Dendritic cell treated with granulocyte-macrophage colony-stimulating factor and Interleukin-4, amounts not matched to agents 40 ng/mL and 50 ng/mL, for 4 days (primary cell): ENCODE results near the gene EBP.

ENCODE experiments used
- H3K27ac Mint-ChIP-seq: one replicate; pipeline ENCODE4 v1.8.0; 2022; ENCODE audit warnings: mild to moderate bottlenecking, mixed read lengths
- H3K27me3 Mint-ChIP-seq: one replicate; pipeline ENCODE4 v1.8.0; 2022; ENCODE audit warnings: mild to moderate bottlenecking, mixed read lengths
- H3K36me3 Mint-ChIP-seq: one replicate; pipeline ENCODE4 v1.8.0; 2022; ENCODE audit warnings: low read depth, mixed read lengths
- H3K4me1 Mint-ChIP-seq: one replicate; pipeline ENCODE4 v1.8.0; 2022; ENCODE audit warnings: low read depth, mixed read lengths
- H3K4me3 Mint-ChIP-seq: one replicate; pipeline ENCODE4 v1.8.0; 2022; ENCODE audit warnings: mild to moderate bottlenecking, moderate library complexity, mixed read lengths
- H3K9me3 Mint-ChIP-seq: one replicate; pipeline ENCODE4 v1.8.0; 2022; ENCODE audit warnings: mixed read lengths
- intact Hi-C: fragments of 100-400 bp; cut with micrococcal nuclease; formaldehyde crosslinking; loops from one replicate; pipeline ENCODE4 v1.15.0; 2022

EBP gene

DNA sequence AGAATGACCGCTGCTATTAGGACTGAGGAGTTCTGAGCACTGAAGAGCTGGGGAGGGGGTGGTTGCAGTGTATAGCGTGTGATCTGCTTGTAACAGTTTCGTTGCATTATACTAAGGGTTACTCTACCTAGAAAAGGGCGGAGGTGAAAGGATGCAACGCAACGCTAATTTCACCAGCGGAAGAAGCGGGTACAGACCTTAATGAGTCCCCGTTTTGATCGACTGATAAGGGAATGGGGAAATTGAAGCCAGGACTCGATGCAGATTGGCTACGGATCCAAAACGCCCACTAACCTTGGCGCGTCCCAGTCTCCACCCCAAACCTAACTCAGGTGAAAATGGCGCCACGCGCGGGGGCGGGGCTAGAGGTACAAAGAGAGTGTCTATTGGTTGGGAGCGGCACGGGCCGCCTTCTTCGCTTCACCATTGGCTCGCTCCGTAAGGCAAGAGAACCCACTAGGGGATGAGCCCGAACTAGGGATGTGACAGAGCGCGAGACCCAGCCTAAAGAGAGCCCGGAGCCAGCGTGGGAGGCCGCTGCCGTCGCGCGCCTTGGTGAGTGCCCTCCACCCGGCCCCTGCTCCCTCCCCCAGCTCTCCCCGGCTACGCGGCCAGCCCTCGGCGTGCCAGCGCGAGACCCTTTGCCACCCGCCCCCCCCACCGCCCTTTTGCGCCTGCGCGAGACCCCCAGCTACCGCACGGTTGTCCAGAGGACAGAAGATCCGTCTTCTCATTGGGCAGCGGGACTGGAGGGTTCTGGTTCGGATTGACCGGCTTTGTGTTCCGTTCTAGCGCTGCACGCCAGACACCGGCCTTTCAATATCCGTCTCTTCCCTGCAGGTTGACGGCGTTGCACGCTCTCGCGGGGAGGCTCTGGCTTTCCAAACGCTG lies at the start of gene EBP:
TSS of gene EBP (plus strand) at position 456 of the 891 bp plus-strand sequence. CDS start 1,964 bp downstream, outside the sequence.
- peak within 1 kb of the TSS; percentile 77 for H3K4me3 Mint-ChIP-seq
- H3K27me3 Mint-ChIP-seq = no peaks in the 10 kb centered on the region
- H3K4me1 Mint-ChIP-seq = peaks cover 24% of the 10 kb centered on the region
- intact Hi-C loops = no loop called here
- H3K36me3 Mint-ChIP-seq = peaks cover 11% of the 10 kb centered on the region
- peak within 1 kb of the TSS; percentile 69 for H3K27ac Mint-ChIP-seq
- no peaks in the 10 kb centered on the region for H3K9me3 Mint-ChIP-seq

DNA sequence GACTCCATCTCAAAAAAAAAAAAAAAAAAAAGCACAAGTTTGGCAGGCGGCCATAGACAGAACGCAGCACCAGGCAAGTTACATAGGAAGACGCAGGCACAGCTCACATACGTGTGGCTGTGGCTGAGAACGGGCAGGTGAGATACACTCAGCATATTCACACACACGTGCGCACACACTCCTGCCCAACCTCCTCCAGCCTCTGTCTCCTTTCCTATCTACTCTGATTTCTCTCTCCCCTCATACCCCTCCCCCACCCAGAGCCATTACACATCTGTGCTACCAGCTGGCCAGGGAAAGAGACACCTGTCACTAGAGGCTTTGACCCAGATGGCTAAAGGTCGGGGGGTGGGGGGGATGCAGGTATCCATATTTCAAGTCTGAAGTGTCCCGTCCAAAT lies 49.4 kb upstream of the EBP start:
- intact Hi-C loops = no loop called here
- H3K27me3 Mint-ChIP-seq = peaks cover 20% of the 10 kb centered on the region
- H3K9me3 Mint-ChIP-seq = no peaks in the 10 kb centered on the region
- H3K4me3 Mint-ChIP-seq = no peak overlapping the region
- no peak overlapping the region for H3K27ac Mint-ChIP-seq
- peaks cover 35% of the 10 kb centered on the region for H3K4me1 Mint-ChIP-seq
- peaks cover 7% of the 10 kb centered on the region for H3K36me3 Mint-ChIP-seq

DNA sequence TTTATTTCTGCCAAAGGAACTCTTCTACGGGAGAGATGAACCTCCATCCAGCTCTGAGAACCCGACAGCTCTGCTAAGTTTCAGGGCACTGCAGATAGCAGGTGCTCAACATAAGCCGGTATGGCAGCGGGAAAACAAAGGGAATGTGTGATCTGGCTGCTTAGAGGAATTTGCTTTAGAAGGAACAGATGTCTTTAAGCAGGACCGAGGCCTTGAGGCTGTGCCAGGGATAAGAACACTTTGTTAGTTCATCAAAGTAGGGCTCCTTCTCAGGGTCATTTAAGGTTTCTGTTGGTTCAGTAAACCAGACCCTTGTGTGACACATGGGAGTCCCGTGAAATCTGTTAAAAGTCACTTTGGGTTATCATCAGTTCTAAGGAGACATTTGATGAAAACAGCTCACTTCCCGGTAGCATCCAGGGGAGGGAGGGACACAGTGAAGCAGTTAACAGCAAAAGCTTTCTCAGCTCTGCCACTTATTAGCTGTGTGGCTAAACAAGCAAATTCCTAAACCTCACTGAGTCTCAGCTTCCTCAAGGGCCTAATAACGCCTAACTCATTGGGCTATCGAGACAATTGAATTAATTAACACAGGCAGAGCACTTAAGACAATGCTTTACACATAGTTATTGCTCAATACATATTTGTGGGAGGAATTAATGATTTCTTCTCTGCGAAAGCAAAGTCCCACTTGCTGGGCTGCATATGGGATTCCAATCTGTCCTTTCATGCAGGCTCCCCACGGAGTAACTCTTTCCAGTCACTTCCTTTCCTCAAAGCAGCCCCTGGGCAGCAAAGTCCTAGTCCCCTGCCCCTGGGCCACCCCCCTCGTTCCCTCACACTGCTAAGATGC lies 48.5 kb upstream of the EBP start:
- intact Hi-C loops = no loop called here
- no peak overlapping the region for H3K27ac Mint-ChIP-seq

DNA sequence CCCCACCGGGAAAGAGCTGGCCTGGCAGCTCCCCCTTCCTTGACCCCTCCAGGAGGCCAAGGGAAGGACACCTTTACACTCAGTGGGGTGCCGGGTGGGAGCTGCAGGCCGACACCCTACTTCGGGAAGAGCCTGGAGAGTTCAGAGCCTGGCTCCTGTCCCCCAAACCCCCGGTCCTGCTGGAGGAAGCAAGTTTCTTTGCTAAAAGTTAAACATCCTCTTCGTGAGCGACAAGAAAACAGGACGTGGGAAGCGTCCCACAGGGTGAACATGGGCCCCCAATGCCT lies 48.0 kb upstream of the EBP start:
- Mint-ChIP-seq H3K4me3 (no peak overlapping the region), H3K27me3 (peaks cover 11% of the 10 kb centered on the region), H3K9me3 (no peaks in the 10 kb centered on the region), H3K36me3 (peaks cover 20% of the 10 kb centered on the region), H3K4me1 (peaks cover 33% of the 10 kb centered on the region), H3K27ac (no peak overlapping the region)
- intact Hi-C loops = no loop called here

More for the DNA sequence above, 48.5 kb upstream of the EBP start:
- H3K36me3 Mint-ChIP-seq = peaks cover 14% of the 10 kb centered on the region
- no peak overlapping the region for H3K4me3 Mint-ChIP-seq
- H3K27me3 Mint-ChIP-seq = peaks cover 13% of the 10 kb centered on the region
- H3K9me3 Mint-ChIP-seq = no peaks in the 10 kb centered on the region
- peaks cover 35% of the 10 kb centered on the region for H3K4me1 Mint-ChIP-seq

DNA sequence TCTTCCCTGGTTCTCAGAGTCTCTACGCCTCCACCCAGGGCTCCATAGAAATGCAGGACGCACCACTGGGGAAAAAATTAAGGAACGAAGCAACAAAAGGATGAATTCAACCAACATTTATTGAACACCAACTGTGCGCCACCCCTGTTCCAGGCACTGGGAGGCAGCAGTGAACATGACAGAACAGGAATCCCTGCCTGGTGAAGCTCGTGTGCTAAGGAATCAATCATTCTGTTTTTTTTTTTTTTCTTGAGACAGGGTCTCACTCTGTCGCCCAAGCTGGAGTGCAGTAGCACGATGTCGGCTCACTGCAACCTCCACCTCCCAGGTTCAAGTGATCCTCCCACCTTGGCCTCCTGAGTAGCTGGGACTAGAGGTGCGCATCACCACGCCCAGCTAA lies 47.5 kb upstream of the EBP start:
- intact Hi-C loops = no loop called here
- peaks cover 29% of the 10 kb centered on the region for H3K4me1 Mint-ChIP-seq
- no peak overlapping the region for H3K4me3 Mint-ChIP-seq
- H3K9me3 Mint-ChIP-seq = no peaks in the 10 kb centered on the region
- H3K27me3 Mint-ChIP-seq = peaks cover 7% of the 10 kb centered on the region
- H3K36me3 Mint-ChIP-seq = peaks cover 25% of the 10 kb centered on the region
- no peak overlapping the region for H3K27ac Mint-ChIP-seq

DNA sequence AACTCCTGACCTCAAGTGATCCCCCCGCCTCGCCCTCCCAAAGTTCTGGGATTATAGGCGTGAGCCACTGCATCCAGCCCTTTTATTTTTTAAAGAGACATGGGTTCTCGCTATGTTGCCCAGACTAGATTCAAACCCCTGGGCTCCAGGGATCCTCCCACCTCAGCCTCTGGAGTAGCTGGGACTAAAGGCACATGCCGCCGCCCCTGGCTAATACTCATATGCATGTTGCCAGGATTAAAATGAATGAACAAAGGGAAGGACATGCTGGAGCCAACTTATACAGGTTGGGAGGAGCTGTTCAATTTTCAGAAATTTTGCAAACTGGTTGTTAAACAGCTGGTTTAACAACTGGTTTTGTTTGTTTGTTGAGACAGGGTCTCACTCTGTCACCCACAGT lies 47.0 kb upstream of the EBP start:
- Mint-ChIP-seq H3K27ac (no peak overlapping the region), H3K4me1 (peaks cover 24% of the 10 kb centered on the region), H3K9me3 (no peaks in the 10 kb centered on the region), H3K27me3 (peaks cover 3% of the 10 kb centered on the region), H3K4me3 (no peak overlapping the region), H3K36me3 (peaks cover 29% of the 10 kb centered on the region)
- intact Hi-C loops = no loop called here

DNA sequence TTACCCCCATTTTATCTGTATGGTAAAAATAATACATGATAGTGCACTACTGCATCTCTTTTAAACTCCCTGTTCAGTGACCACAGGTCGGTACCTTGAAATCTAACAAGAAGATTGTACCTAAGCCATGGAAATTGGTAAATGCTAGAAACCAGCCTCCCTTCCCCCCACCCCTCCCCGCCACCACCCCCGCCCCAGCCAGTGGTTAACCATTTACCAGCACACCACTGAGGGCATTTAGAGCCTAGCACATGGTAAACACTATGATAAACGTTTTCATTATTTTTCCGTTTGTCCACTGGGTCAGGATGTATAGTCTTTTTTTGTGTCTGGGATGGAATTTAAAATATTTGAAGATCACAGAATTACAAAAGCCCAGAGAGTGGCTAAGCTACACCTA lies 46.3 kb upstream of the EBP start:
- Mint-ChIP-seq H3K4me1 (peaks cover 23% of the 10 kb centered on the region), H3K4me3 (peak overlapping the region; percentile 95), H3K36me3 (peaks cover 36% of the 10 kb centered on the region), H3K27ac (peak overlapping the region; percentile 90), H3K9me3 (no peaks in the 10 kb centered on the region), H3K27me3 (no peaks in the 10 kb centered on the region)
- intact Hi-C loops = no loop called here

DNA sequence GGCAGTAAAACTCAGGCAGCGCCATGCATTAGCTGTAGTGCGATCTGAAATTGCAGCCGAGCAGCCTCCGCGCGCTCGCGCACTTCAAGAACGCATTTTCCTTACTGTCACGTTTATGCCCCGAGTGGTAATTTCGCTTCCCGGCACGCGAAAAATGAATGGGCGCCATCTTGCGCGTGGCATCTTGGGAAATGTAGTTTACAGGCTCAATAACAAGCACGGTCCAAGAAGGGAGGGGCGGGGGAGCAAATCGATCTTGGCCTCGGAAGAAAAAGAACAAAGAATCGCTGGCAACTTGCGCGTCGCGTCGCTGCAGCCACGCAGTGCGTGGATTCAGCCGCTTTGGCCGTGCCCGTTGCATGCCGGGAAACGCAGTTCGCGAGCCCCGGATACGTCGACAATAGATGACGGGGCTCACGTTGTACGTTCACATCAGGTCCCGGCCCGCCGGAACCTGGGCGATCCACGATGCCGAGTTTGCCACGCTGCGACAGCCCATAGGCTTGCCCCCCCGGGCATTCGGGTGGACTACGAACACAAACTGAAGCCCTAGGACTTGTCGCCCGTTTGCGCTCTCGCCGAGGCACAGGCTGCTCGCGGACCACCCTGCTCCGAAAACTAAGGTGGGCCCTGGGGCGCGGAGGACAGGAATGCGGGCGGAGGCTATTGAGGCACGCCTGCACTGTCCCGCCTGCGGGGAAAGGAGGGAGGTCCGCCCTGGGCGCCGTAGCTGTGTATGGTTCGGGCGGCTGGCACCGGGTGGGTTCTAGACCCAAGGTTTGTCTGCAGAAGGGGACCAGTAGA lies 45.6 kb upstream of the EBP start, which contains the start of gene FTSJ1:
TSS of gene FTSJ1 (plus strand) at position 426 of the 804 bp plus-strand sequence. CDS start 1,849 bp downstream, outside the sequence.
- Mint-ChIP-seq H3K36me3 (peaks cover 43% of the 10 kb centered on the region), H3K4me3 (peak within 1 kb of the TSS; percentile 95), H3K4me1 (peaks cover 23% of the 10 kb centered on the region)

DNA sequence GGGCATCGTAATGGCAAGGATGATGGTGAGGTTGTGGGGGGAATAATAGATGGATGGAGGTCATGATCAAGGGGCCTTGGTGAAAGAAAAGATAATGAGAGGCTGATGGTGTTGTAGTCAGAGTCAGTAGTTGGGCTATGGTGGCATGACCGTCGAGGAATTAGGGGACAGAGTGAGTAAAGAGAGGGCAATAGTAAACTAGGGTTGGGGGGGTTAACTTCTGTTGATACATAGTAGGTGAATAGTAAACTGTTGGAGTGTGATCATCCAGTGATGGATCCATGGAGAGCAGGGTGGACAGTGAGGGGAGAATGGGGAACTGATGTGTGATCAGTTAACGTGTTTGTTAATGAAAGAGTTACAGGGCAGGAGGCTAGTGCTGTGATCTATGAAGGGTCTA lies 44.7 kb upstream of the EBP start:
- peak overlapping the region; percentile 90 for H3K27ac Mint-ChIP-seq
- peak overlapping the region; percentile 95 for H3K4me3 Mint-ChIP-seq
- H3K9me3 Mint-ChIP-seq = no peaks in the 10 kb centered on the region
- no peaks in the 10 kb centered on the region for H3K27me3 Mint-ChIP-seq
- H3K36me3 Mint-ChIP-seq = peaks cover 53% of the 10 kb centered on the region
- intact Hi-C loops = loop anchor here (1.0 kb wide), 1 partner anchor 62 kb away; the partner anchor contains the start of gene TBC1D25
- peaks cover 23% of the 10 kb centered on the region for H3K4me1 Mint-ChIP-seq

More for the DNA sequence above, 45.6 kb upstream of the EBP start, which contains the start of gene FTSJ1:
- intact Hi-C loops = loop anchor here (1.0 kb wide), 1 partner anchor 63 kb away; the partner anchor contains the start of gene TBC1D25
- no peaks in the 10 kb centered on the region for H3K9me3 Mint-ChIP-seq
- peak within 1 kb of the TSS; percentile 90 for H3K27ac Mint-ChIP-seq
- no peaks in the 10 kb centered on the region for H3K27me3 Mint-ChIP-seq

DNA sequence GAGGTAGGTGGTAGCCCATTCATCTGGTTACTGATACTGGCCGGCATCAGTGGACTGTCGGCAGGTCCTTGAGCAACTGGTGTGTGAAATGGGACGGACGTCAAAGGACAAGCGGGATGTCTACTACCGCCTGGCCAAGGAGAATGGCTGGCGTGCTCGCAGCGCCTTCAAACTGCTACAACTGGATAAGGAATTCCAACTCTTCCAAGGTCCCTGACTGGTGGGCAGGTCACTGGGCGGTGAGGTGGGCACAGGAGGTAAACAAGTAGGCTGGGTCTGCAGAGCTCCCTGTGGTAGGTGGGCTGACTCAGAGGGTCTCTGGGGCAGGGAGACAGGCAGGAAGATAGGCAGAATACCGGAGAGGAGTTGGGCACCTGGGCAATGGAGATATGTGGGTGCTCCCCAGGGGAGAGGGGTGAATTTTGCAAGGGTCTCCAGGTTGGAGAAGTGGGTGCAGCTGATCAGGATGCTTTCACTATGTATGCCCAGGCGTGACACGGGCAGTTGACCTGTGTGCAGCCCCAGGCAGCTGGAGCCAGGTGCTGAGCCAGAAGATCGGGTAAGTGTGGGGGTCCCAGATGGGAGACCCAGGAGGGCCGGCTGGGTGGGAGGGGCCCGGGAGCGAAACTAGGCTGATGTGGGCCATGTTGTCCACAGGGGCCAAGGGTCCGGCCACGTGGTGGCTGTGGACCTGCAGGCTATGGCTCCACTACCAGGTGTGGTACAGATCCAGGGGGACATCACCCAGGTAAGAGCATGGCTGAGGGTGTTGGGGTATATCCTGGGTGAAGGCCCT lies 43.5 kb upstream of the EBP start:
- H3K4me3 Mint-ChIP-seq = no peak overlapping the region

DNA sequence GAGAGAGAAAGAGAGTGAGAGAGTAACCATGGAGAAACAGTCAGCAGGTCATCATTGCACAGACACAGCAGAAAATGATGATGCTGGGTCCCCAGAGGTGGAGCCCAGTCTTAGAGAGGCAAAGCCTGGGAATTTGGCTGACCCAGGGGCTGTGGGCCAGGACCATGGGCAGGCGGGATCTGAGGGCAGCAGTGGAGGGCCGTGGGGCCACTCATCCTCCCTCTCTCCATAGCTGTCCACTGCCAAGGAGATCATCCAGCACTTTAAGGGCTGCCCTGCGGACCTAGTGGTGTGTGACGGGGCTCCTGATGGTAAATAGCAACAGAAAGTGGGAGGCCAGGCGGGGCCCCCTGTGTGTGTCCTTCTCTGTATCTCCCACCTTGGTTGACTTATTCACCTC lies 42.8 kb upstream of the EBP start:
- Mint-ChIP-seq H3K4me3 (no peak overlapping the region), H3K36me3 (peaks cover 68% of the 10 kb centered on the region), H3K27me3 (no peaks in the 10 kb centered on the region), H3K27ac (peak overlapping the region; percentile 26), H3K4me1 (peaks cover 23% of the 10 kb centered on the region), H3K9me3 (no peaks in the 10 kb centered on the region)
- intact Hi-C loops = no loop called here

More for the DNA sequence above, 43.5 kb upstream of the EBP start:
- intact Hi-C loops = no loop called here
- H3K27me3 Mint-ChIP-seq = no peaks in the 10 kb centered on the region
- H3K4me1 Mint-ChIP-seq = peaks cover 23% of the 10 kb centered on the region
- H3K9me3 Mint-ChIP-seq = no peaks in the 10 kb centered on the region
- peak overlapping the region; percentile 26 for H3K27ac Mint-ChIP-seq
- peaks cover 63% of the 10 kb centered on the region for H3K36me3 Mint-ChIP-seq

DNA sequence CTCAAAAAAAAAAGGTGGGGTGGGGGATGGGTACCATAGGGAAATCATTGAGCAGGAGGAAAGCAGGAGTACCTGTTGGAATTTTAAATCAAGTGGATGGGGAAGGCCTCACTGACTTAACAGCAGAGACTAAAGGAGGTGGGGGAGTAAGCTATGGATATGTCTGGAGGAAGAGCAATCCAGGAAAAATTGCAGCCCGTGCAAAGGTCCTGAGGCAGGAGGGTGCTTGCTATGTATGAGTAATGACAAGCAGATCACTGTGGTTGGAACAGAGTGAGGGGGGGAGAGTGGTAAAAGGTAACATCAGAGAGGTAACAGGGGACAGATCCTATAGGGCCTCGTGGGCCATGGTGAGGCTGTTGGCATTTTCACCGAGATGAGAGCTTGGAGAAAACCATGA lies 41.5 kb upstream of the EBP start:
- intact Hi-C loops = no loop called here
- peaks cover 70% of the 10 kb centered on the region for H3K36me3 Mint-ChIP-seq
- H3K27ac Mint-ChIP-seq = peak overlapping the region; percentile 6

DNA sequence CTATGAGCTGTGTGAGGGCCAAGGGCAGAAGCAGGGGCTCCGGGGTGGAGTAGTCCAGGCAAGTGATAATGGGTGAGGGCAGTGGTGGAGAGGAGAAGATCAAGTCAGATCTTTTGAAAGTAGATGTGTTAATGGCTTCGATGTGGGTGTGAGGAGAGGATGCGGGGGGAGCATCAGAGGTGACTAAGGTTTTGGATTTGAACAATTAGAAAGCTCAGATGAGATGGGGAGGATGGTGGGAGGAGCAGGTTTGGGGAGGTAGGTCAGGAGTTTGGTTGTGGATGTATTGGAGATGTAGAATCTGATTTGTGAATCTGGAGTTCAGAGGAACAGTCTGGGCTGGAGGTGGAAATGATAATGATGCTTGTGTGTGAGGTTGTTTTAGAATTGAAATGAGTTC lies 41.0 kb upstream of the EBP start:
- Mint-ChIP-seq H3K4me3 (no peak overlapping the region), H3K27me3 (no peaks in the 10 kb centered on the region), H3K4me1 (peaks cover 23% of the 10 kb centered on the region), H3K36me3 (peaks cover 70% of the 10 kb centered on the region), H3K9me3 (no peaks in the 10 kb centered on the region), H3K27ac (peak overlapping the region; percentile 6)
- intact Hi-C loops = no loop called here

More for the DNA sequence above, 41.5 kb upstream of the EBP start:
- peaks cover 23% of the 10 kb centered on the region for H3K4me1 Mint-ChIP-seq
- no peaks in the 10 kb centered on the region for H3K27me3 Mint-ChIP-seq
- no peaks in the 10 kb centered on the region for H3K9me3 Mint-ChIP-seq
- H3K4me3 Mint-ChIP-seq = no peak overlapping the region
